SK-N-SH (cell line): ENCODE results near the gene TRAPPC12.

Experiments used
- ELF1 ChIP-seq: IDR thresholded peaks from 2 replicates; pipeline ENCODE4 v1.4.0; 2012
- EP300 ChIP-seq, 2 experiments: IDR thresholded peaks; 2 replicates each; pipeline versions ENCODE4 v1.4.0 to v1.6.1; 2012; ENCODE audit warnings: borderline replicate concordance in 1 of 2, low read depth in 1 of 2, low read length in 1 of 2
- FOSL2 ChIP-seq: IDR thresholded peaks from 2 replicates; pipeline ENCODE4 v1.4.0; 2012; ENCODE audit warnings: low read depth, mild to moderate bottlenecking, moderate library complexity, borderline replicate concordance
- GABPA ChIP-seq: IDR thresholded peaks from 2 replicates; pipeline ENCODE4 v1.4.0; 2012; ENCODE audit warnings: low read depth, mild to moderate bottlenecking
- POLR2AphosphoS5 ChIP-seq: IDR thresholded peaks from 2 replicates; pipeline ENCODE4 v1.6.1; 2012; ENCODE audit warnings: low read depth, low read length
- RCOR1 ChIP-seq: fragments of 150-350 bp; IDR thresholded peaks from 2 replicates; pipeline ENCODE4 v1.6.1; 2017; ENCODE audit warnings: antibody characterized with exemption, low read length
- RFX5 ChIP-seq: IDR thresholded peaks from 2 replicates; pipeline ENCODE4 v1.6.1; 2012; ENCODE audit warnings: mild to moderate bottlenecking, improper control_type of control experiment, low read length
- TAF1 ChIP-seq: IDR thresholded peaks from 2 replicates; pipeline ENCODE4 v1.6.1; 2012; ENCODE audit warnings: low read depth, mild to moderate bottlenecking, low read length, moderate library complexity, borderline replicate concordance
- USF1 ChIP-seq: IDR thresholded peaks from 2 replicates; pipeline ENCODE4 v1.4.0; 2012; ENCODE audit warnings: low read depth, borderline replicate concordance
- YY1 ChIP-seq: IDR thresholded peaks from 2 replicates; pipeline ENCODE4 v1.4.0; 2012; ENCODE audit warnings: low read depth, mild to moderate bottlenecking
- TF ChIP-seq, protein P1 (sequence below): fragments of 200-600 bp; sonication (generic); IDR thresholded peaks from 2 replicates; pipeline ENCODE4 v1.6.1; 2017; ENCODE audit warnings: antibody characterized with exemption, mild to moderate bottlenecking, moderate library complexity

DNA sequence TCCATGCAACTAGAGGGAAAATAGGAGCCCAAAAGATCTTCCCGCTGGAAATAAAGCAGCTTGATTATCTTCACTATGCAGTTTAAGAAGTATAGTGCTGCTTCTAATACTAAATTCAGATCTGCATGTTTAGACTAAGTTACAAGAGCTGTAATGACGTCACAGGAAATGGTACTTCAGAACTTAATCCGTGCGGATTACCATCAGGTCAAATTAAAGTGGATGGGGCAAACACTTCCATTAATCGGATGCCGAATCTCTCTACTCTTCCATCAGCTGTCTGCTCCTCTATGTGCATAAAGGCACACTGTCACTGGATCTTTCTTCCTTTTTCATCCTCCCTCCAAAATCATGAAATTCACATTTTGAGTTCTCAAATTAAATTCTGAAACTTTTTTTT is 52.6 kb downstream of the TRAPPC12 start:
- no peak for TF ChIP-seq RCOR1
- TF ChIP-seq YY1 = no peak
- TF ChIP-seq RFX5 = no peak
- TF ChIP-seq TAF1 = no peak
- TF ChIP-seq, protein P1, sequence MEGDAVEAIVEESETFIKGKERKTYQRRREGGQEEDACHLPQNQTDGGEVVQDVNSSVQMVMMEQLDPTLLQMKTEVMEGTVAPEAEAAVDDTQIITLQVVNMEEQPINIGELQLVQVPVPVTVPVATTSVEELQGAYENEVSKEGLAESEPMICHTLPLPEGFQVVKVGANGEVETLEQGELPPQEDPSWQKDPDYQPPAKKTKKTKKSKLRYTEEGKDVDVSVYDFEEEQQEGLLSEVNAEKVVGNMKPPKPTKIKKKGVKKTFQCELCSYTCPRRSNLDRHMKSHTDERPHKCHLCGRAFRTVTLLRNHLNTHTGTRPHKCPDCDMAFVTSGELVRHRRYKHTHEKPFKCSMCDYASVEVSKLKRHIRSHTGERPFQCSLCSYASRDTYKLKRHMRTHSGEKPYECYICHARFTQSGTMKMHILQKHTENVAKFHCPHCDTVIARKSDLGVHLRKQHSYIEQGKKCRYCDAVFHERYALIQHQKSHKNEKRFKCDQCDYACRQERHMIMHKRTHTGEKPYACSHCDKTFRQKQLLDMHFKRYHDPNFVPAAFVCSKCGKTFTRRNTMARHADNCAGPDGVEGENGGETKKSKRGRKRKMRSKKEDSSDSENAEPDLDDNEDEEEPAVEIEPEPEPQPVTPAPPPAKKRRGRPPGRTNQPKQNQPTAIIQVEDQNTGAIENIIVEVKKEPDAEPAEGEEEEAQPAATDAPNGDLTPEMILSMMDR = no peak
- TF ChIP-seq USF1 = no peak
- TF ChIP-seq GABPA = no peak
- no peak for TF ChIP-seq FOSL2
- TF ChIP-seq POLR2AphosphoS5 = no peak
- TF ChIP-seq EP300 (IDR thresholded peaks at IDR 0.05; ENCODE audit: borderline replicate concordance in 1 of 2, low read depth in 1 of 2, low read length in 1 of 2) = no peak
- TF ChIP-seq ELF1 = no peak
